Activated CD4-positive, alpha-beta T cell treated with anti-CD3 and anti-CD28 coated beads, Interleukin-2, amount 10 ng/mL, durations not matched to agents 7 days and 5 days (primary cell): ENCODE results near the gene OBI1. TPM values are rescaled to one million over a fixed set of nuclear protein-coding genes. Genes with fewer than 3 reads are reported as not detected.
"Not testable (repeated sequence)": the region's sequence is repeated elsewhere in the genome, so short reads cannot be mapped to it uniquely, and the experiment has no call there.

Experiments used
- CTCF ChIA-PET: fragments of 350-600 bp; sonication (Branson Sonifier 250); formaldehyde crosslinking; loops from one replicate; lab custom pipeline; 2021; ENCODE audit warnings: antibody characterized with exemption; lab: Charles Lee
- POLR2A ChIA-PET: fragments of 350-600 bp; sonication (Branson Sonifier 250); formaldehyde crosslinking; loops from one replicate; lab custom pipeline; 2021; ENCODE audit warnings: antibody characterized with exemption; lab: Charles Lee
- DNase-seq: peaks from one replicate; pipeline ENCODE4 v3.0.0-alpha.2; 2020
- H3K27ac Mint-ChIP-seq: one replicate; pipeline ENCODE4 v1.8.0; 2021; ENCODE audit warnings: mild to moderate bottlenecking, moderate library complexity, mixed read lengths
- H3K27me3 Mint-ChIP-seq: one replicate; pipeline ENCODE4 v1.8.0; 2021; ENCODE audit warnings: mixed read lengths
- H3K36me3 Mint-ChIP-seq: one replicate; pipeline ENCODE4 v1.8.0; 2021; ENCODE audit warnings: low read depth, mixed read lengths
- H3K4me1 Mint-ChIP-seq: one replicate; pipeline ENCODE4 v1.8.0; 2021; ENCODE audit warnings: mixed read lengths
- H3K4me3 Mint-ChIP-seq: one replicate; pipeline ENCODE4 v1.8.0; 2021; ENCODE audit warnings: mild to moderate bottlenecking, moderate library complexity, mixed read lengths
- H3K9me3 Mint-ChIP-seq: one replicate; pipeline ENCODE4 v1.8.0; 2021; ENCODE audit warnings: mixed read lengths
- total RNA-seq, 2 experiments: library from RNA; stranded (reverse); gene quantifications; one replicate each; pipeline ENCODE4 v1.2.3, GENCODE V29; 2021

Gene OBI1
- total RNA-seq, 2 experiments from 2014 or later, result 19.9 to 22.2 TPM

GRCh38 chr13:78660495-78660857, 1.5 kb upstream of the OBI1 start:
- H3K27me3 Mint-ChIP-seq, result no peaks in the 10 kb centered on the region
- ChIA-PET POLR2A (interaction anchor here (0.8 kb wide), 1 partner anchor 210 kb away, joined by 3 read pairs; no protein-coding TSS in a partner anchor), CTCF (interaction anchor here (1.1 kb wide), 1 partner anchor 19 kb away, joined by 3 read pairs; no protein-coding TSS in a partner anchor)
- no peaks in the 10 kb centered on the region for H3K9me3 Mint-ChIP-seq
- no peak for DNase-seq
- peak overlapping the region; percentile 100 for H3K4me3 Mint-ChIP-seq
- peaks cover 12% of the 10 kb centered on the region for H3K36me3 Mint-ChIP-seq
- H3K4me1 Mint-ChIP-seq, result peaks cover 47% of the 10 kb centered on the region
- H3K27ac Mint-ChIP-seq, result peak overlapping the region; percentile 99

GRCh38 chr13:78659732-78660494, 958 bp upstream of the OBI1 start:
- H3K27ac Mint-ChIP-seq, result peak overlapping the region; percentile 99
- peak overlapping the region; percentile 100 for H3K4me3 Mint-ChIP-seq
- DNase-seq, result peak; percentile 24
- POLR2A ChIA-PET, result interaction anchor here (0.8 kb wide), 1 partner anchor 209 kb away, joined by 3 read pairs; no protein-coding TSS in a partner anchor
- H3K9me3 Mint-ChIP-seq, result no peaks in the 10 kb centered on the region
- H3K36me3 Mint-ChIP-seq, result peaks cover 16% of the 10 kb centered on the region
- CTCF ChIA-PET, result interaction anchor here (1.1 kb wide), 1 partner anchor 18 kb away, joined by 3 read pairs; no protein-coding TSS in a partner anchor
- H3K4me1 Mint-ChIP-seq, result peaks cover 51% of the 10 kb centered on the region
- H3K27me3 Mint-ChIP-seq, result no peaks in the 10 kb centered on the region

- H3K36me3 Mint-ChIP-seq, result peaks cover 18% of the 10 kb centered on the region
- ChIA-PET POLR2A (no interaction called here), CTCF (no interaction called here)
- H3K27ac Mint-ChIP-seq, result peak overlapping the region; percentile 99
- no peak for DNase-seq
- H3K9me3 Mint-ChIP-seq, result no peaks in the 10 kb centered on the region
- peak overlapping the region; percentile 100 for H3K4me3 Mint-ChIP-seq
- H3K4me1 Mint-ChIP-seq, result peaks cover 53% of the 10 kb centered on the region
- H3K27me3 Mint-ChIP-seq, result no peaks in the 10 kb centered on the region
Observed at GRCh38 chr13:78659450-78659730, 435 bp upstream of the OBI1 start.

- no peak for DNase-seq
- ChIA-PET CTCF (no interaction called here), POLR2A (no interaction called here)
- H3K4me3 Mint-ChIP-seq, result peak overlapping the region; percentile 100
- no peaks in the 10 kb centered on the region for H3K27me3 Mint-ChIP-seq
- peaks cover 18% of the 10 kb centered on the region for H3K36me3 Mint-ChIP-seq
- H3K27ac Mint-ChIP-seq, result peak overlapping the region; percentile 99
- peaks cover 54% of the 10 kb centered on the region for H3K4me1 Mint-ChIP-seq
- H3K9me3 Mint-ChIP-seq, result no peaks in the 10 kb centered on the region
Observed at GRCh38 chr13:78657699-78658629, 991 bp downstream of the OBI1 start.

GRCh38 chr13:78655906-78656305, 3.0 kb downstream of the OBI1 start:
- CTCF ChIA-PET, result interaction anchor here (1.9 kb wide), 1 partner anchor 12 kb away, joined by 4 read pairs; no protein-coding TSS in a partner anchor
- Mint-ChIP-seq H3K36me3 (peaks cover 18% of the 10 kb centered on the region), H3K27ac (no peak overlapping the region), H3K9me3 (no peaks in the 10 kb centered on the region), H3K4me1 (peaks cover 46% of the 10 kb centered on the region), H3K4me3 (no peak overlapping the region), H3K27me3 (no peaks in the 10 kb centered on the region)
- POLR2A ChIA-PET, result no interaction called here
- no peak for DNase-seq

GRCh38 chr13:78655007-78655406, 3.9 kb downstream of the OBI1 start:
- H3K27ac Mint-ChIP-seq, result no peak overlapping the region
- peaks cover 18% of the 10 kb centered on the region for H3K36me3 Mint-ChIP-seq
- DNase-seq, result no peak
- ChIA-PET POLR2A (no interaction called here), CTCF (interaction anchor here (1.9 kb wide), 1 partner anchor 11 kb away, joined by 4 read pairs; no protein-coding TSS in a partner anchor)
- H3K9me3 Mint-ChIP-seq, result no peaks in the 10 kb centered on the region
- peaks cover 38% of the 10 kb centered on the region for H3K4me1 Mint-ChIP-seq
- H3K27me3 Mint-ChIP-seq, result no peaks in the 10 kb centered on the region
- no peak overlapping the region for H3K4me3 Mint-ChIP-seq

GRCh38 chr13:78652651-78653050, 6.3 kb downstream of the OBI1 start:
- no peak overlapping the region for H3K27ac Mint-ChIP-seq
- H3K4me1 Mint-ChIP-seq, result peaks cover 23% of the 10 kb centered on the region
- no peaks in the 10 kb centered on the region for H3K9me3 Mint-ChIP-seq
- DNase-seq, result no peak
- H3K4me3 Mint-ChIP-seq, result no peak overlapping the region
- ChIA-PET POLR2A (no interaction called here), CTCF (no interaction called here)
- H3K27me3 Mint-ChIP-seq, result no peaks in the 10 kb centered on the region
- H3K36me3 Mint-ChIP-seq, result peaks cover 12% of the 10 kb centered on the region

GRCh38 chr13:78650717-78651083, 8.3 kb downstream of the OBI1 start:
- H3K4me3 Mint-ChIP-seq, result no peak overlapping the region
- peaks cover 16% of the 10 kb centered on the region for H3K4me1 Mint-ChIP-seq
- H3K9me3 Mint-ChIP-seq, result no peaks in the 10 kb centered on the region
- no peaks in the 10 kb centered on the region for H3K27me3 Mint-ChIP-seq
- no peak overlapping the region for H3K27ac Mint-ChIP-seq
- POLR2A ChIA-PET, result no interaction called here
- CTCF ChIA-PET, result no interaction called here
- H3K36me3 Mint-ChIP-seq, result peaks cover 10% of the 10 kb centered on the region
- no peak for DNase-seq

GRCh38 chr13:78649997-78650716, 8.8 kb downstream of the OBI1 start:
- ChIA-PET POLR2A (no interaction called here), CTCF (no interaction called here)
- no peak for DNase-seq
- peaks cover 12% of the 10 kb centered on the region for H3K4me1 Mint-ChIP-seq
- H3K4me3 Mint-ChIP-seq, result no peak overlapping the region
- H3K36me3 Mint-ChIP-seq, result peaks cover 6% of the 10 kb centered on the region
- H3K9me3 Mint-ChIP-seq, result no peaks in the 10 kb centered on the region
- no peak overlapping the region for H3K27ac Mint-ChIP-seq
- H3K27me3 Mint-ChIP-seq, result no peaks in the 10 kb centered on the region

- H3K4me1 Mint-ChIP-seq, DNase-seq, H3K27ac Mint-ChIP-seq, H3K9me3 Mint-ChIP-seq, POLR2A ChIA-PET, CTCF ChIA-PET, H3K27me3 Mint-ChIP-seq, H3K4me3 Mint-ChIP-seq: not testable (repeated sequence)
- H3K36me3 Mint-ChIP-seq, result peaks cover 12% of the 10 kb centered on the region
Observed at GRCh38 chr13:78647109-78647678, 11.8 kb downstream of the OBI1 start.

GRCh38 chr13:78638216-78638615, 20.7 kb downstream of the OBI1 start:
- Mint-ChIP-seq H3K4me1 (peaks cover 12% of the 10 kb centered on the region), H3K36me3 (peaks cover 61% of the 10 kb centered on the region), H3K27me3 (no peaks in the 10 kb centered on the region), H3K27ac (no peak overlapping the region), H3K4me3 (no peak overlapping the region), H3K9me3 (no peaks in the 10 kb centered on the region)
- ChIA-PET CTCF (interaction anchor here (1.0 kb wide), 1 partner anchor 16 kb away, joined by 5 read pairs; no protein-coding TSS in a partner anchor), POLR2A (no interaction called here)
- no peak for DNase-seq

GRCh38 chr13:78636495-78636894, 22.5 kb downstream of the OBI1 start:
- H3K36me3 Mint-ChIP-seq, result peaks cover 66% of the 10 kb centered on the region
- peaks cover 12% of the 10 kb centered on the region for H3K4me1 Mint-ChIP-seq
- H3K4me3 Mint-ChIP-seq, result no peak overlapping the region
- H3K27me3 Mint-ChIP-seq, result no peaks in the 10 kb centered on the region
- DNase-seq, result no peak
- H3K9me3 Mint-ChIP-seq, result no peaks in the 10 kb centered on the region
- CTCF ChIA-PET, result no interaction called here
- no peak overlapping the region for H3K27ac Mint-ChIP-seq
- POLR2A ChIA-PET, result no interaction called here
